ENCODE measurements around the gene BPHL. TPM values are rescaled to one million over a fixed set of nuclear protein-coding genes. Genes with fewer than 3 reads are reported as not detected.

BPHL gene
- total and polyA plus RNA-seq, 2 donors (not counting 1 experiment from before 2014, with no cell fraction given) = 10.3 to 14.3 TPM

DNA sequence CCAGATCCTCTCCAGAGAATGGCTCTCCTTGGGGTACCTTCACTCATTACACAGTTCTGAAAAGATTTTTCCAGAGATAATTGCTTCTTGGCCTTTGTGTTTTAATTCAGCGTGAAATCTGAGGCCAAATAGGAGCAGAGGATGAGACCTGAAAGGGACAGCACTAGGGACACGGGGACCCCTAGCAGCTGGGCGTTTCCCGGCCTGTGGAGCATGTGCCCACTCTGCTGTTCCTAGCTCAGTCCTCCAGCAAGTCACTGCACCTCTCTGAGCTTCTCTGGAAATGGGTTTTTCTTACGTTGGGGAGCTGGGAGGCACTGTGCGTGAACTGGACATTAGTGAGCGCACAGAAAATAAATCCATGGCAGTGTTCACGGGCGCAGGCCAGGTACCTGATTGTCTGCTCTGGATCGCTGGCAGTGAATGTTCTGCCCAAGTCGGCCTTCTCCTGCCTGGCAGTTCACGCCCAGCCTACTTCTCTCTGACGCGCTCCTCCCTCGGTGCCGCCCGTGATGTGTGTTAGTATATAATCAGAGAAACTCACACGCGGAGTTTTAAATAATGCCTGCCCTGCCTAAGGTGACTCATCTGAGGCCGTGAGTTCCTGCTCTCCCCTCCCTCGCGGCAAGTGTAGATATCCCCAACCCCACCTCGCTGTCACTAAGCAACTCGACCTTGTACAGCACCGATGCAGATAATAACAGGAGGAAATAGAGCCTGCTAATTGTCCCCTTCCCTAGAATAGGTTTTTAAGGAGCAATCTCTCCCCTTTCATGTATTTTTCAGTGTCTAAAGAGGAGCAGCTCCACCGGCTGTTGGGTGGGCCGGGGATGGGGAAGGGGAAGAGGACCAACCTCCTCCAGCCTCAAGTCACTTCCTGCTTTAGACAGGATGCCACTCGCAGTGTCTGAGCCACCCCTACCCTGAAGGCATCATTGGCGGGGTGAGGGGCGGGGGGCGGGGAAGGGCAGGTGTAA is 41.6 kb downstream of the BPHL start:
- no peaks in the 10 kb centered on the region for H3K9me3 Mint-ChIP-seq (ENCODE audit: insufficient read depth)

More for the DNA sequence above, 41.6 kb downstream of the BPHL start:
- intact Hi-C loops (cut with micrococcal nuclease) = loop anchor here (5.0 kb wide), 2 partner anchors 318 to 587 kb away; partner anchors contain the start of gene SERPINB1
- H3K4me3 ChIP-seq (ENCODE audit: control extremely low read depth in 1 of 5, extremely low read depth in 1 of 5, insufficient read depth in 1 of 5, low read depth in 2 of 5, low read length in 4 of 5) = no peak overlapping the region
- 71% methylated on average over 19 of the region's 31 CpGs for WGBS (ENCODE audit: insufficient coverage)
- ATAC-seq (ENCODE audit: low read depth) (no peak), DNase-seq (peak; percentile 37)
- H3K4me1 ChIP-seq (ENCODE audit: control insufficient read depth in 2 of 2, insufficient read depth in 2 of 2, low read length in 2 of 2) = peaks cover 14 to 28% of the 10 kb centered on the region in 2 donors
- POLR2A ChIA-PET = no interaction called here
- H3K9me3 ChIP-seq (ENCODE audit: control extremely low read depth in 1 of 3, control insufficient read depth in 2 of 3, insufficient read depth in 1 of 3, low read length in 2 of 3) = no peaks in the 10 kb centered on the region
- CTCF ChIA-PET = no interaction called here
- H3K79me2 ChIP-seq (ENCODE audit: control insufficient read depth, insufficient read depth, low read length) = no peaks in the 10 kb centered on the region
- no peaks in the 10 kb centered on the region for H4K20me1 ChIP-seq (ENCODE audit: control insufficient read depth, insufficient read depth, low read length, poor library complexity, severe bottlenecking)
- H3K27ac ChIP-seq (ENCODE audit: low read length in 2 of 2) = no peak overlapping the region
- H3K4me2 ChIP-seq (replicated peaks; ENCODE audit: low read depth, low read length, poor library complexity, severe bottlenecking) = peak overlapping the region; percentile 20
- H3K27me3 Mint-ChIP-seq = peaks cover 7% of the 10 kb centered on the region
- no peak overlapping the region for H3K9ac ChIP-seq (ENCODE audit: low read length)
- H3K4me3 Mint-ChIP-seq = peak overlapping the region; percentile 23
- no peak overlapping the region for H2AFZ ChIP-seq (ENCODE audit: insufficient read depth, low read depth, low read length, poor library complexity, severe bottlenecking)
- H3K4me1 Mint-ChIP-seq = peaks cover 32% of the 10 kb centered on the region
- H3K27ac Mint-ChIP-seq = peak overlapping the region; percentile 76
- peaks cover 0 to under 1% of the 10 kb centered on the region in 2 experiments for H3K36me3 ChIP-seq (replicated peaks in 1 of 2; ENCODE audit: control extremely low read depth in 1 of 2, control insufficient read depth in 1 of 2, extremely low read depth in 1 of 2, insufficient read depth in 2 of 2, low read length in 1 of 2)
- TF ChIP-seq, protein P1, sequence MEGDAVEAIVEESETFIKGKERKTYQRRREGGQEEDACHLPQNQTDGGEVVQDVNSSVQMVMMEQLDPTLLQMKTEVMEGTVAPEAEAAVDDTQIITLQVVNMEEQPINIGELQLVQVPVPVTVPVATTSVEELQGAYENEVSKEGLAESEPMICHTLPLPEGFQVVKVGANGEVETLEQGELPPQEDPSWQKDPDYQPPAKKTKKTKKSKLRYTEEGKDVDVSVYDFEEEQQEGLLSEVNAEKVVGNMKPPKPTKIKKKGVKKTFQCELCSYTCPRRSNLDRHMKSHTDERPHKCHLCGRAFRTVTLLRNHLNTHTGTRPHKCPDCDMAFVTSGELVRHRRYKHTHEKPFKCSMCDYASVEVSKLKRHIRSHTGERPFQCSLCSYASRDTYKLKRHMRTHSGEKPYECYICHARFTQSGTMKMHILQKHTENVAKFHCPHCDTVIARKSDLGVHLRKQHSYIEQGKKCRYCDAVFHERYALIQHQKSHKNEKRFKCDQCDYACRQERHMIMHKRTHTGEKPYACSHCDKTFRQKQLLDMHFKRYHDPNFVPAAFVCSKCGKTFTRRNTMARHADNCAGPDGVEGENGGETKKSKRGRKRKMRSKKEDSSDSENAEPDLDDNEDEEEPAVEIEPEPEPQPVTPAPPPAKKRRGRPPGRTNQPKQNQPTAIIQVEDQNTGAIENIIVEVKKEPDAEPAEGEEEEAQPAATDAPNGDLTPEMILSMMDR (IDR thresholded peaks at IDR 0.05) = no peak
- TF ChIP-seq EZH2 (IDR thresholded peaks at IDR 0.05; ENCODE audit: borderline replicate concordance, insufficient read depth, low read depth, low read length, poor library complexity, severe bottlenecking) = no peak
- peaks cover 0 to 8% (median 0%) of the 10 kb centered on the region in 4 experiments for H3K27me3 ChIP-seq (replicated peaks in 1 of 4; ENCODE audit: control extremely low read depth in 1 of 4, control insufficient read depth in 3 of 4, insufficient read depth in 4 of 4, low read length in 3 of 4)
